NCI-H187 (cell line): ENCODE results near the gene INHA.

ENCODE experiments used
- DNase-seq, 2 experiments: peaks; one replicate each; lab custom pipeline; 2025; lab: John Stamatoyannopoulos, UW

INHA gene

DNA sequence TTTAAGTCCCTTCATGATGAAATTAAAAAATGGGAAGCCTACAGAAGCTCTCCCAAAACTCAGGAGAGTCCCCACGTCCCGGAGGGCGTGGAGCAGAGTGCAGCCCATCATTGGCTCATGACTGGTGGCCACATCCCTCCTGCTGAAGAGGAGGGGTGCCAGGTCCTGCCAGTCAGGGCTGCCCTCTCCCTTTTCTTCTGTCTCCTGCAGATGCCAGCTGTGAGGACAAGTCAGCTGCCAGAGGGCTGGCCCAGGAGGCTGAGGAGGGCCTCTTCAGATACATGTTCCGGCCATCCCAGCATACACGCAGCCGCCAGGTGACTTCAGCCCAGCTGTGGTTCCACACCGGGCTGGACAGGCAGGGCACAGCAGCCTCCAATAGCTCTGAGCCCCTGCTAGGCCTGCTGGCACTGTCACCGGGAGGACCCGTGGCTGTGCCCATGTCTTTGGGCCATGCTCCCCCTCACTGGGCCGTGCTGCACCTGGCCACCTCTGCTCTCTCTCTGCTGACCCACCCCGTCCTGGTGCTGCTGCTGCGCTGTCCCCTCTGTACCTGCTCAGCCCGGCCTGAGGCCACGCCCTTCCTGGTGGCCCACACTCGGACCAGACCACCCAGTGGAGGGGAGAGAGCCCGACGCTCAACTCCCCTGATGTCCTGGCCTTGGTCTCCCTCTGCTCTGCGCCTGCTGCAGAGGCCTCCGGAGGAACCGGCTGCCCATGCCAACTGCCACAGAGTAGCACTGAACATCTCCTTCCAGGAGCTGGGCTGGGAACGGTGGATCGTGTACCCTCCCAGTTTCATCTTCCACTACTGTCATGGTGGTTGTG lies 2.6 kb downstream of the INHA start:
- no peak for DNase-seq

DNA sequence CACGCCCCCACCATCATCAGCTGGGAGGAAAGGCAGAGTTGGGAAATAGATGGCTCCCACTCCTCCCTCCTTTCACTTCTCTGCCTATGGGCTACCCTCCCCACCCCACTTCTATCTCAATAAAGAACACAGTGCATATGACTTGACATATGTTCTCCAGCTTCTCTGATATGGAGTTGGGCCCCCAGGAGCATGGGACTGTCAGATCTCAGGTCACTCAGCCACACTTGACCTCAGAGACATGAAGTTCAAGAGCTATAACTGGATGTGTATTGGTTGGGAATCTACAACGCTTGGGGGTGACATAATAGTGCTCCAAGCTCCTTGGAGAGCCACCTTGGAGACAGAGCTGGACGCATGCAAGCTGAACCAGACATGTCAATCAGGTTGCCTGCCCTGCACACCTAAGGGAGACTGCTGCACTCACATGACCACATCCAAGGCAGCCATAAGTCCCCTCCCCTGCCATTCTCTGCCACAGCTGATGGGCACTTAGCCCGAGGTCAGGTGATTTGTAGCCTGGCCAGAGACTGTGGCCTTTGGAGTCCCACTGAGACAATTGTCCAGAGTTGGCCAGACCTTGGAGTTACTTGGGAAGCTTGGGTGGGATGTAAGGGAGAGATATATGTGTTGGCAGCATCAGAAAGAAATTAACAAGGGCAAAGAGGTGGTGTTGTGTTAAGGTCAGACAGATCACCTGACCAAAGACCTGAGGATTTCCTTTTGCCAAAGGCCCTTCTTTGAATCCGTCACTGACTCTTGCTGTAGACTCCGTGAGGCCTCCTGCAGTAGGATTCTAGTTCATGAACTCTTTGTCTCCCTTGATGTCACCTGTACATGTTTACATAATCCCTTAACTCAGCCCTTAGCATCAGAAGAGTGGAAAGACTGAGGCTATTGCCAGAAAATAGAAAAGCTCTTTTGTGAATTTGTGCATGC lies 3.7 kb downstream of the INHA start:
- no peak for DNase-seq

DNA sequence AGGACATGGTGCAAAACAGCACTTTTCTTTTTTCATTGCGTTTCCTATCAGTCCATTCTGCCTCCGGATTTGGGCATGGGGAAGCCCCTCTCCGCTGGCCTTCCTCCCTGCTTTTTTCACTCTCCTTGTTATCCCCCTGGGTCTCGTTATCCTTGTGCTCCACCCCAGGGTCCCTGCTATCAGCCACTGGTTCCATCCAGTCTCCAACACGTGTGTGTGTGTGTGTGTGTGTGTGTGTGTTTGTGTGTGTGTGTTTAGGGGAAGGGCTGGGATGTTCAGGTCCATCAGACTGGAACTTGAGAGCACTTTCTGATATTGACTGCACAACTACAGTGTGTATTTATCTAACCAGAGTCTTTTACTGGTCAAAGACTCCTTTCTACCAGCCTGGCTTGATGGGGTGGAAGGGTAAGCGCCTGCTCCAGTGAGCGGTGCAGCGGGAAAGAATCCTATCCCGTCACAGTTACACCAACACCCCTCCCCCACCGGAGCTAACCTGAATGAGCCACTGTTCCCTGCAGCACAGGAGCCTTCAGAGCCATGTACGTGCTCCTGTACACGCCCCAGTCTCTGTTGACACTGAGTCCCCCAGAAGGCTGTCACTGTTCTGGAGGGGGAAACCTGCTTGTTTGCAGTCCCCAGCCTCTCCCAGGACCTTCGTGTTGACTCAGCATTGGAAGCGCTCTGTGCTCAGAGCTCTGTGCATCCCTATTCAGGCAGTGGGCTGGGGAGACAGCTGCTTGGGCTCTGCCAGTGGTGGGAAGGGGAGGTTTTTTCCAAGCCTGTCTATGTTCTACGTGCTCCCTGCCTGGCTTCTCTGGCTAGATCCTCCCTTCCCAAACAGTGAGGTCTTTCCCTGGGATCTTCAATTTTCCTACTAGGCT lies 4.6 kb downstream of the INHA start:
- DNase-seq = peak in 1 of 2 experiments; percentile 19

DNA sequence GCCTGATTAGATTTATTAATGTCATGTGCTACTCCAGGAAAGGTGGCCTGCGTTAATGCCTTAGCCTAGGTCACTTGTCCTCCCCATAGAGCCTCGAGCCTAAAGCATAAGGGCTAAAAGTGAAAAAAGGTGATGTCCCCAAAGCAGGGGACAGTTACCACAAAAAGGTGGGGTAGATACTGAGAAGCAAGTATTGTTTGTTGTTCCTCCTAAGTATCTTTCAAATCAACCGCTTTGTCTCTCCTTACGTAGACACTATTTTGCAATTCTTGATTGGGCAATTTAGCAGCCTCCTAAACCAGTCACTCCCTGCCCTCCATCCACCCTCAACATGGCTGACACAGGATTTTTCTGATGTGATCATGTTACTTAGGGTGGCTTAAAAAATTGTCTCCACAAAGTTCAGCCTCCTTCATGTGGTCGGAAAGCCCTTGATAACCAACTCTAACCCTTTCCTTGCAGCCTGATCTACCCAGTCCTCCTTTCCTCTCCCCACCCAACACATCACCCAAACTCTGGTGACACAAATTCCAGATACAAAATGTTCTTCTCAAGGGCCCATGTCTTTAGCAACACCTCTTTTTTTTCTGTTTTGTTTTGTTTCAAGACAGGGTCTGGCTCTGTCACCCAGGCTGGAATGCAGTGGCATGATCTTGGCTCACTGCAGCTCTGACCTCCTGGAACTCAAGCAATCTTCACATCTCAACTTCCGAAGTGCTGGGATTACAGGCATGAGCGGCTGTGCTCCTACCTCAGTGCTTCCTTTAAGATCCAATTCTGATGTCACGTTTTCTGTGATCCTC lies 6.9 kb downstream of the INHA start:
- no peak for DNase-seq

DNA sequence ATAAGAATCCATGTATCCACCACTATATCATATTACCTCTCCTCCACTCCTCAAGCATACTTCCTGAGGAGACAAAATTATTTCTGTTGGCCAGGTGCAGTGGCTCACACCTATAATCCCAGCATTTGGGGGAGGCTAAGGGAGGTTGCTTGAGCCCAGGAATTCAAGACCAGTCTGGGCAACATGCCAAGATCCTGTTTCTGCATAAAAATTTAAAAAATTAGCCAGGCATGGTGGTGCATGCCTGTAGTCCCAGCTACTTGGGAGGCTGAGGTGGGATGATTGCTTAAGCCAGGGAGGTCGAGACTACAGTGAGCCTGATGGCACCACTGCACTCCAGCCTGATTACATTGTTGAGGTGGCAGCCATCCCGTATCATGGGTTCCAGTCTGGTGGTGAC lies 9.2 kb downstream of the INHA start:
- no peak for DNase-seq

DNA sequence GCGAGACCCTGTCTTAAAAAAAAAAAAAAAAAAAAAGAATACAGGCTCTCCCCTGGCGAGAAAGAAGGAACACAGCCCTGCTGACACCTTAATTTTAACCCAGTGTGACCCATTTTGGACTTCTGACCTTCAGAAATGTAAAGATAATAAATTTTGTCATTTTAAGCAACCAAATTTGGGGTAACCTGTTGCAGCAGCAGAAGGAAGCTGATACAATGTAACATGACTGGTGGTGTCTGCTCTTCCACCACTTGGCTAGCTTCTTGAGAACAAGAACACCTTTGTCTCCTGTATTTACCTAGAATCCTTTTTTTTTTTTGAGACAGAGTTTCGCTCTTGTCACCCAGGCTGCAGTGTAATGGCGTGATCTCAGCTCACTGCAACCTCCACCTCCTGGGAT lies 19.0 kb downstream of the INHA start:
- no peak for DNase-seq

DNA sequence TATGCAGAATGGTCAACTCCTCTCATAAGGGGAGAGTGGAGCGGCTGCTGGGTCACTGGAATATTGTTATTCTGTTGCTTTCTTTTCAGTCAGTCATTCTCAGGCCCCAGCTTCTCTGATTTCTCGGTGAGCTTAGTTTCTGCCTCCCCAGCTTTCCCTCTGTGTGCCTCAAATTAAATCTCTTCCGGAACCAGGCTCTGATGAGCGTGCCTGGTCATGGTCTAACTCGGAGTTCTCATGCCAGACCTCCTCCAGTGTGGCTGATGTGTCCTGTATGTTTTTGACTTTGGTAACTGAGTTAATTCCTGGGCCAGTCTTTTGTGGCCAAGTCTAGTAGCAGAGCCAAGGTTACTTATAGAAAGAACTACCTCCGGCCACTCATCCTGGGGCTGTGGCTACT lies 20.6 kb downstream of the INHA start:
- no peak for DNase-seq

DNA sequence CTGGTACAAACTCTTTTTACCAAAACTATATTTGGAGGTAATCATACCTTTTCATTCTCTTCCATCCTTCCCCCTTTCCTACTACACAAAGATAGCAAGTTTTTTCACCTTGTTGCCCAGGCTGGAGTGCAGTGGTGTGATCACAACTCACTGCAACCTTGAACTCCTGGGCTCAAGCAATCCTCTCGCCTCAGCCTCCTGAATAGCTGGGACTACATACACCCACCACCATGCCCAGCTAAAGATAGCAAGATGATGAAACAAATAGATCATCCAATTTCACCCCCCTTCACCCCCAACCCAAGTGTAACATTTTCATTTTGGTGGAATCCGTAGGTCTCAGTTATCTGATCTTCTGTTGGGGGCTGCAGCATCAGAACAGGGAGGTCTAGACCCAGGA lies 21.0 kb downstream of the INHA start:
- no peak for DNase-seq

DNA sequence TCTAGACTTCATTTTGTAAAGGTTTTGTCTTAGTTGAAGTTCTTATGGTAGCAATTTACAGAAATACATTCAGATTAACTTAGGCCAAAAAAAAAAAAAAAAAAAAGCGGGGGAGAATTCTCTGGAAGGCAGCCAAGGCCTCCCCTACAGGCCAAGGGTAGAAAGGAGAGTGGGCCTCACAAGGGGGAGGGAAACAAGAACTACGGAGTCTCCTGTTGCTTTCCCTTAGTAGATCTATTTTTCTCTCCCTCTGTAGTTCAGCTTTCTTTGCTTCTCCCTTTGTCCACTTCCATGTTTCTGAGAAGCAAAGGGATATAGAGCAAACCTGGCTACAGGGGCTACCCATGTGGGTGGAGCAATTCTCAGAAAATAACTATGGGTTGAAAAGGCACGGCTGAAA lies 23.1 kb downstream of the INHA start:
- DNase-seq = no peak

DNA sequence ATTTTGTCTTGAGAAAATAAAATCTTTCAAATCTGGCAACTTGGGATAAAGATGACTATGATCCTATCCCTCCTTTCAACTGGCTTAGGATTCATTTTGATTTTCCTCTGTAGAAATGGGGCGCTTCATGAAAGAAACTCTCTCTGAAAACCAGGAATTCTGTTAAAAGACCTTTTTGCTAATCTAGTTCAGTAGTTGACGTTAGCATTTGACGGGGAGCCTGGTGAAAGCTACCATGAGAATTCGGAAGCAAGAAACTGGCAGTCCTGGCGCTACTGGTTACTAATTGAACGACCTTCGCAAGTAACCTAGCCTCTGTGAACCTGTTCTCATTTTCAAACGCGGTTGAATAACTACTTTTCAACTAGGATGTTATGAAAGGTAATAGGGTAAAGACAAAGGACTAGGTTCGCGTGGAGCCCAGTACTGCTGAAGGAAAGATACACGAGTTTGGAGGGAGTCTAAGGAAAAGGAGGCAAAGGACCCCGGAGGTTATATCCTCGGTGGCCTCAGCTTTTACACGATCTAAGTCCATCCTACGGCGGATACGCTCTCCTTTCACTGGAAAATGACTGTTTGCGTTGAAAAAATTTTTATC lies 24.9 kb downstream of the INHA start:
- DNase-seq = no peak

DNA sequence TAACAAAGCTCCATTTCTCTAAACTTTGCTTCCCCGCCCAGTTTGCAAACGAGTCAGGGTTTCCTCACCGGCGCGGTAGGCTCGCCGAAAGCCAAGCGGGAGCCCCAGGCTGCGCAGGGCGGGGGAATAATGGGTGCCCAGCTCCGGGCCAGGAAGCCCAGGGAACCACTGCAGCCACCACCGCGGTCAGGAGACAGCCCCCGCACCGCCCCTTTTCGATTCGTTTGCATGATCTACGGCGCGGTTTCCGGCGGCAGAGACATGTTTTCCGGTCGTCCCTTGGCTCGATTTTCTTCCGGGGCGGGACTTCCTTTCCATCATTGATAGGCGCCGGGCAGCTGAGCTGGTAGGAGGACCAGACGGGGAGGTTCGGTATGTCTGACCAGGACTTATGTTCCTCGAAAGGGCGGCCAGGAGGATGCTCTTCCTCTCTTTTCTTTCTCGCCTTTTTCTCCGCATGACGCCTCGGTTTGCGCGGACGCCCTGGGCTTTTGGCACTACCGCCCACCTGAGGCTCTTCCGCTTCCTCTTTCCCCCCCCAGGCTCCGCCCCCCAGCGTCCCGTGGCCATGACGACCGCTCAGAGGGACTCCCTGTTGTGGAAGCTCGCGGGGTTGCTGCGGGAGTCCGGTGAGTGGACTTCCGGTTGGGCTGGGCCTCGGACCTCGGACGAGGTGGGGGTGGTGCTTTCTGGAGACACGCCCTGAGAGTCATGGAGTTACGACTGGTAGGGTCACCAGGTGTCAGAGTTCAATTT lies 25.6 kb downstream of the INHA start, which contains the start of gene STK11IP:
STK11IP (plus strand) TSS at position 306 of the 756 bp plus-strand sequence; CDS start at position 569, 263 bp downstream.
- DNase-seq = peak; percentile 80 to 86

DNA sequence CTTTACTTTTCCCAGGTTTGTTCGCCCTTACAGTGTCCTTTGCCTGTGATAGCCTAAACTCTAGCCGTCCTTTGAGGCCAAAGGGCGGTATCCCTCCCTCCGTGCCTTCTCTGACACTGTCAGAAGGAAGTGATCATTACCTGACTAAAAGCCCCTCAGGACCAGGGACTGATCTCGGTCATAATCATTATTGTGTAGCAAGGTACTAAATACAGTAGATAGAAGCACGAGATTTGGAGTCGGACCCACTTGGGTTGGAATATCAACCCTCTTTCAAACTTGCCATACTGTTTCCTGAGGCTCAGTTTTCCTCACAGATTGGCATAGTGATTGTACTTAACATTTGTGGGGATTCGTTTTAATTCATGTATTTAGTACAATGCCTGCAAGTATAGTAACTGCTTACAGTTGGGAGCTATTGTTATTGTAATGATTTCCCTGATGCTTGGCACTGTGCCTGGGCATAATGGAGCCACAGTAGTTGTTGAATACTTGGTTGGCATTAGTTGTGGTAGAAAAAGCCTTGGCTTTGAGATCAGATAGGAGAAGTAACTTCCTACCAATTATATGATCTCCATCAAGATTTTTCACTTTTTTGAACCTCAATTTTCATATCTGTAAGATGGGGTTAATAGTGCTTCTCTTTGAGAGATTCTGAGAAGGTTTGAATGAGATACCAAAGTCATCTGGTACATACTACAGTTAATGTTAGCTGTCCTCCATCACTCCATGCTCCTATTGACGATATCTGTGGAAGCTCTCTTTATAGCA lies 26.4 kb downstream of the INHA start:
- no peak for DNase-seq

DNA sequence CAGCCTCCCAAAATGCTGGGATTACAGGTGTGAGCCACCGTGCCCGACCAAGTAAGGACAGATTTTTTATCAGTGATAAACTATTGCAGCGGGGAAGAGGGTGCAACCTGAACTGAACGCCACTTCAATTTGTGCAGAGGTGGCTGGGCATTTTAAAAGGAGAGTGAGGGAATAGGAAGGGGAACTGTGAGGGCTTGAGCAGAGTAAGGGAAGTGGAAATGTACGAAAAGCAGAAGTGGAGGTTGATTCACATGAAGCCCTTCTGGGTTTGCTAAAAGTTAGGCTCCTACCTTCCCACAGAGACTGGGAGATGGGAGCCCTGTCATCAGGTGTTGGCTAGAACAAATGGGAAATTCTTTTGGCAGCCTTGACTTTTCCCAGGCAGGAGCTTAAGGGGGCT lies 31.7 kb downstream of the INHA start:
- no peak for DNase-seq

DNA sequence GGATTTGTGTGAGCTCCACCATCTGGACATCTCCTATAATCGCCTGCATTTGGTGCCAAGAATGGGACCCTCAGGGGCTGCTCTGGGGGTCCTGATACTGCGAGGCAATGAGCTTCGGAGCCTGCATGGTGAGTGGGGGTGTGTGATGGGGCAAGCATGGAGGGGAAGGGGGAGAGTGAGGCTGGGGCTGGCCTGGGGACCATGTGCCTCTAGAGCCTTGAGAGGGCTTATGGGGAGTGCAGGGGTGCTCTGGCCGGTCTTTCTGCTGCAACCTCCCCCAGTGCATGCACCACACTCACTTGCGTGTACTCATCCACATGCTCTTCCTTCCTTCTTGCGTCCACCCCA lies 33.5 kb downstream of the INHA start:
- DNase-seq = no peak

DNA sequence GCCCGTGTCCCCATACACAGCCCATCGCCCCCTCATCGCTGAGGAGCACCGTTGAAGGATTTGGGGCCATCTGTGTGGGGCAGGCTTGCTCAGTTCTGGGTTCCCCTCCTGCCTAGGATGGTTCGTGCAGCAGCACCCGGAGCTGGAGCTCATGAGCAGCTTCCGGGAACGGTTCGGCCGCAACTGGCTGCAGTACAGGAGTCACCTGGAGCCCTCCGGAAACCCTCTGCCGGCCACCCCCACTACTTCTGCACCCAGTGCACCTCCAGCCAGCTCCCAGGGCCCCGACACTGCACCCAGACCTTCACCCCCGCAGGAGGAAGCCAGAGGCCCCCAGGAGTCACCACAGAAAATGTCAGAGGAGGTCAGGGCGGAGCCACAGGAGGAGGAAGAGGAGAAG lies 35.8 kb downstream of the INHA start:
- DNase-seq = no peak

DNA sequence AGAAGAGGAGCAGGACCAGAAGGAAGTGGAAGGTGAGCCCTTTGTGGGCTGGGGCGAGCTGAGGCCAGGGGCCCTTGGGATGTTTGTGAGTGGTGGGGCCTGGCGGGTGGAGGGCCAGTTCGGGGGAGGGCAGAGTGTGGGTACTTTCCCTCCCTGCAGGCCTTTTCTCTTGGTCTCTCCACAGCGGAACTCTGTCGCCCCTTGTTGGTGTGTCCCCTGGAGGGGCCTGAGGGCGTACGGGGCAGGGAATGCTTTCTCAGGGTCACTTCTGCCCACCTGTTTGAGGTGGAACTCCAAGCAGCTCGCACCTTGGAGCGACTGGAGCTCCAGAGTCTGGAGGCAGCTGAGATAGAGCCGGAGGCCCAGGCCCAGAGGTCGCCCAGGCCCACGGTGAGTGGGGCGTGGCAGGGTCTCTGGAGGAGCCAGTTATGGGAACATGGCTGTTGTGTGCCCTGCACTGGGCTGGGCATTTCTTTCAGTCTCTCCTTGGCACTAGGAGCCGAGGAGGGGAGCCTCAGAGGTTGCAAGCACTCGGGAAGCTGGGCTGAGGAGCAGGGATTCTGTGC lies 36.4 kb downstream of the INHA start:
- DNase-seq = no peak

DNA sequence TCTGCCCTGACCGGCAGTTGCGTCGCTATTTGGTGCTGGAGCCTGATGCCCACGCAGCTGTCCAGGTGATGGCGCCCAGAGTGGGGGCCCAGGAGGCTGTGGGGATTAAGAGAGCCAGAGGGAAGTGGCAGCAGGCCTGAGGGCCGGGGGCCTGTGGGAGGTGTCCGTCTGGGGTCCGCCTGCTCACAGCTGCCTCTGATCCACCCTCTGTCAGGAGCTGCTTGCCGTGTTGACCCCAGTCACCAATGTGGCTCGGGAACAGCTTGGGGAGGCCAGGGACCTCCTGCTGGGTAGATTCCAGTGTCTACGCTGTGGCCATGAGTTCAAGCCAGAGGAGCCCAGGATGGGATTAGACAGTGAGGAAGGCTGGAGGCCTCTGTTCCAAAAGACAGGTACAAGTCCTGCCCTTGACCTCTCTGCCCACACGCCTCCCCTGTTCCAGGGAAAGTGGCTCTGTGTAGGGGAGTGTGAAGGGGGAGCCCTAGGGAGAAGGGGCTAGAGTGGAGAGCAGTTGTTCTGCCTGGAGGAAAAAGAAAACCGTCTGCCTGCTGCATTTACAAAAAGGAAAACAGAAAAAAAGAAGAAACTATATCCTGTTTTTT lies 37.1 kb downstream of the INHA start:
- DNase-seq = no peak

DNA sequence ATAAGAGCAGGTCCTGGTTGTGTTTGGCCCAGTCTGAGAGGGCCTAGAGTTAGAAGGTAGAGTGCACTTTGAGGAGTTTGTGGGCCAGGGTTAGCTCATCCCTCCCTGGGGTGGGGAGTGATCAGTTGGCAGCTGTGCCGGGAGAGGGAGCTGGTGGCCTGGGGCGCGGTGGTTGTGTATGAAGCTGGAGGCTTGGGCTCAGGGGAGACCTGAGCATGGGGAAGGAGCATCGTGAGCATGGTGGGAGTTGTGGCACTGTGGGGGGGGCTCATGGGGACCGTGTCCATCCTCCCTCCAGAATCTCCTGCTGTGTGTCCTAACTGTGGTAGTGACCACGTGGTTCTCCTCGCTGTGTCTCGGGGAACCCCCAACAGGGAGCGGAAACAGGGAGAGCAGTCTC lies 39.2 kb downstream of the INHA start:
- no peak for DNase-seq
